Peyer's patch (tissue), 4 donors: ENCODE measurements around the gene AP3S1. TPM values are rescaled to one million over a fixed set of nuclear protein-coding genes. Genes with fewer than 3 reads are reported as not detected.
A peak's percentile ranks its signal among the peaks of the same experiment; 100 is the strongest.

ENCODE experiments used
- DNase-seq, 3 donors: peaks; one replicate each; pipeline ENCODE4 v3.0.0-alpha.2; 2017 to 2019
- H3K27ac ChIP-seq, 4 donors: fragments of 200-600 bp; sonication (generic); one replicate each; pipeline ENCODE4 v1.5.1; 2016 to 2019
- H3K27me3 ChIP-seq, 2 donors: fragments of 200-600 bp; sonication (generic); one replicate each; pipeline ENCODE4 v1.5.1; 2019
- H3K36me3 ChIP-seq, 3 donors: fragments of 200-600 bp; sonication (generic); one replicate each; pipeline ENCODE4 v1.5.1; 2016 to 2019
- H3K4me1 ChIP-seq, 4 donors: fragments of 200-600 bp; sonication (generic); one replicate each; pipeline ENCODE4 v1.5.1; 2016 to 2019
- H3K4me3 ChIP-seq, 4 donors: fragments of 200-600 bp; sonication (generic); 1 replicate in 3 of 4; 2 replicates in 1 of 4; pipeline ENCODE4 v1.5.1; 2016 to 2019; ENCODE audit warnings: mild to moderate bottlenecking in 1 of 4
- H3K9me3 ChIP-seq, 4 donors: fragments of 200-600 bp; sonication (generic); one replicate each; pipeline ENCODE4 v1.5.1; 2016 to 2019; ENCODE audit warnings: mild to moderate bottlenecking in 1 of 4
- CTCF ChIP-seq, 6 experiments: fragments of 450-650 bp in 4 of 6; fragments of 200-600 bp in 2 of 6; sonication (generic) in 1 of 6; IDR thresholded peaks; one replicate each; pipeline ENCODE4 v1.5.1; 2017 to 2019; ENCODE audit warnings: antibody characterized with exemption in 6 of 6, mild to moderate bottlenecking in 3 of 6, moderate library complexity in 1 of 6
- POLR2A ChIP-seq, 2 donors: fragments of 450-650 bp; IDR thresholded peaks; one replicate each; pipeline ENCODE4 v1.5.1; 2017; ENCODE audit warnings: antibody characterized with exemption in 2 of 2, mild to moderate bottlenecking in 2 of 2, moderate library complexity in 2 of 2
- total RNA-seq, 4 donors: library from RNA; depleted of rRNA; stranded (reverse); fragments of >200 nt; gene quantifications; one replicate each; pipeline ENCODE4 v1.1.0, GENCODE V29; 2016

AP3S1 gene
- total RNA-seq, 4 donors from 2014 or later = 47.2 to 113 (median 77.9) TPM

- no peak for TF ChIP-seq POLR2A (IDR thresholded peaks at IDR 0.05)
- no peak for TF ChIP-seq CTCF (IDR thresholded peaks at IDR 0.05)
- Histone ChIP-seq H3K4me1 (peaks cover 0 to 32% (median 13%) of the 10 kb centered on the region in 4 donors), H3K9me3 (no peaks in the 10 kb centered on the region), H3K4me3 (peak overlapping the region; percentile 73 to 98 (median 85)), H3K27ac (peak overlapping the region; percentile 91 to 97 (median 94)), H3K27me3 (no peaks in the 10 kb centered on the region), H3K36me3 (peaks cover 0 to 18% (median 0%) of the 10 kb centered on the region in 3 donors)
- DNase-seq = no peak
These were observed 862 bp upstream of the AP3S1 start for GRCh38 chr5:115840873-115841272.

GRCh38 chr5:115842089-115842935, 577 bp downstream of the AP3S1 start:
- DNase-seq = peak in 2 of 3 donors; percentile 37 to 56

GRCh38 chr5:115842952-115843351, 1.2 kb downstream of the AP3S1 start:
- DNase-seq = no peak
- Histone ChIP-seq H3K9me3 (no peaks in the 10 kb centered on the region), H3K36me3 (no peaks in the 10 kb centered on the region), H3K4me3 (peak overlapping the region; percentile 73 to 98 (median 85)), H3K27ac (peak overlapping the region in 2 of 4 donors; percentile 91 to 93), H3K4me1 (peaks cover 0 to 32% (median 13%) of the 10 kb centered on the region in 4 donors), H3K27me3 (no peaks in the 10 kb centered on the region)
- no peak for TF ChIP-seq CTCF (IDR thresholded peaks at IDR 0.05)
- TF ChIP-seq POLR2A (IDR thresholded peaks at IDR 0.05) = no peak

More at GRCh38 chr5:115842089-115842935, 577 bp downstream of the AP3S1 start:
- H3K27me3 ChIP-seq = no peaks in the 10 kb centered on the region
- peaks cover 0 to 3% (median 0%) of the 10 kb centered on the region in 3 donors for H3K36me3 ChIP-seq
- peak overlapping the region; percentile 91 to 97 (median 94) for H3K27ac ChIP-seq
- peak overlapping the region; percentile 73 to 98 (median 85) for H3K4me3 ChIP-seq
- no peaks in the 10 kb centered on the region for H3K9me3 ChIP-seq
- H3K4me1 ChIP-seq = peaks cover 0 to 32% (median 13%) of the 10 kb centered on the region in 4 donors
- no peak for TF ChIP-seq CTCF (IDR thresholded peaks at IDR 0.05)
- TF ChIP-seq POLR2A (IDR thresholded peaks at IDR 0.05) = no peak

- Histone ChIP-seq H3K9me3 (no peaks in the 10 kb centered on the region), H3K4me1 (peaks cover 0 to 28% (median 12%) of the 10 kb centered on the region in 4 donors), H3K27me3 (no peaks in the 10 kb centered on the region), H3K4me3 (peak overlapping the region in 3 of 4 donors; percentile 73 to 98 (median 93)), H3K36me3 (no peaks in the 10 kb centered on the region), H3K27ac (no peak overlapping the region)
- DNase-seq = no peak
- TF ChIP-seq POLR2A (IDR thresholded peaks at IDR 0.05) (no peak), CTCF (IDR thresholded peaks at IDR 0.05) (no peak)
These were observed 1.9 kb downstream of the AP3S1 start for GRCh38 chr5:115843444-115844130.

- H3K9me3 ChIP-seq = no peaks in the 10 kb centered on the region
- TF ChIP-seq POLR2A (IDR thresholded peaks at IDR 0.05) = no peak
- no peak for TF ChIP-seq CTCF (IDR thresholded peaks at IDR 0.05)
- peaks cover 0 to 26% (median 9%) of the 10 kb centered on the region in 4 donors for H3K4me1 ChIP-seq
- no peak overlapping the region for H3K27ac ChIP-seq
- H3K27me3 ChIP-seq = no peaks in the 10 kb centered on the region
- H3K4me3 ChIP-seq = no peak overlapping the region
- no peak for DNase-seq
- H3K36me3 ChIP-seq = no peaks in the 10 kb centered on the region
These were observed 2.6 kb downstream of the AP3S1 start for GRCh38 chr5:115844321-115844817.
